WTC11 (cell line): ENCODE results near the gene ZNF660. TPM values are rescaled to one million over a fixed set of nuclear protein-coding genes. Genes with fewer than 3 reads are reported as not detected.
A peak's percentile ranks its signal among the peaks of the same experiment; 100 is the strongest.

Source experiments
- ATAC-seq: fragments of 200-7000 bp; cut with Tn5 transposase; 2 replicates; pipeline ENCODE4 v1.10.0; 2021; ENCODE audit warnings: mild to moderate bottlenecking, moderate library complexity
- Bru-seq: library from RNA; stranded (reverse); fragments of 400-500 nt; gene quantifications from one replicate; lab custom pipeline; 2021; lab: Mats Ljungman, UMichigan
- CTCF ChIA-PET: fragments of 300-600 bp; sonication (Branson Sonifier 250); formaldehyde crosslinking; loops from one replicate; lab custom pipeline; 2021; ENCODE audit warnings: antibody characterized with exemption; lab: Charles Lee
- POLR2A ChIA-PET: fragments of 350-600 bp; sonication (Branson Sonifier 250); formaldehyde crosslinking; loops from one replicate; lab custom pipeline; 2021; ENCODE audit warnings: antibody characterized with exemption; lab: Charles Lee
- DNase-seq: peaks from one replicate; pipeline ENCODE4 v3.0.0; 2021; ENCODE audit warnings: low spot score
- H3K27ac Mint-ChIP-seq: 2 replicates; pipeline ENCODE4 v1.8.0; 2021; ENCODE audit warnings: mixed read lengths
- H3K27me3 Mint-ChIP-seq: 2 replicates; pipeline ENCODE4 v1.8.0; 2021; ENCODE audit warnings: low read depth, mild to moderate bottlenecking, moderate library complexity, mixed read lengths
- H3K36me3 Mint-ChIP-seq: 2 replicates; pipeline ENCODE4 v1.8.0; 2021; ENCODE audit warnings: mixed read lengths
- H3K4me1 Mint-ChIP-seq: 2 replicates; pipeline ENCODE4 v1.8.0; 2022; ENCODE audit warnings: mixed read lengths
- H3K4me3 Mint-ChIP-seq: 2 replicates; pipeline ENCODE4 v1.8.0; 2021; ENCODE audit warnings: mild to moderate bottlenecking, moderate library complexity, mixed read lengths
- H3K9me3 Mint-ChIP-seq: 2 replicates; pipeline ENCODE4 v1.8.0; 2021; ENCODE audit warnings: mixed read lengths
- ATF2 ChIP-seq: sonication (generic); formaldehyde crosslinking; IDR thresholded peaks from 2 replicates; pipeline ENCODE4 v1.8.1; 2022; ENCODE audit warnings: low read depth, missing genetic modification reagents, borderline replicate concordance
- CBFB ChIP-seq: sonication (generic); formaldehyde crosslinking; IDR thresholded peaks from 2 replicates; pipeline ENCODE4 v1.8.1; 2022; ENCODE audit warnings: mild to moderate bottlenecking, low read depth, missing genetic modification reagents
- CREM ChIP-seq: sonication (generic); formaldehyde crosslinking; IDR thresholded peaks from 2 replicates; pipeline ENCODE4 v1.8.1; 2022; ENCODE audit warnings: mild to moderate bottlenecking, missing genetic modification reagents, moderate library complexity
- CTCF ChIP-seq: fragments of 200-600 bp; IDR thresholded peaks from 2 replicates; pipeline ENCODE4 v1.8.0; 2022; ENCODE audit warnings: antibody characterized with exemption
- ERG ChIP-seq: fragments of 250-450 bp; sonication (Bioruptor Pico); IDR thresholded peaks from 2 replicates; pipeline ENCODE4 v1.8.0; 2021; ENCODE audit warnings: mild to moderate bottlenecking
- FOXJ3 ChIP-seq: sonication (generic); formaldehyde crosslinking; IDR thresholded peaks from 2 replicates; pipeline ENCODE4 v1.9.0; 2021; ENCODE audit warnings: missing genetic modification reagents, mild to moderate bottlenecking, borderline replicate concordance
- FOXK1 ChIP-seq: sonication (generic); formaldehyde crosslinking; IDR thresholded peaks from 2 replicates; pipeline ENCODE4 v1.8.0; 2022; ENCODE audit warnings: mild to moderate bottlenecking, moderate library complexity, missing genetic modification reagents
- GABPB1 ChIP-seq: sonication (generic); formaldehyde crosslinking; IDR thresholded peaks from 2 replicates; pipeline ENCODE4 v1.8.1; 2023; ENCODE audit warnings: mild to moderate bottlenecking, missing genetic modification reagents
- HMGA2 ChIP-seq: fragments of 250-450 bp; sonication (Bioruptor Pico); IDR thresholded peaks from 2 replicates; pipeline ENCODE4 v1.4.0; 2021; ENCODE audit warnings: mild to moderate bottlenecking, moderate library complexity
- MXD4 ChIP-seq: fragments of 250-450 bp; sonication (Bioruptor Pico); IDR thresholded peaks from 2 replicates; pipeline ENCODE4 v1.8.0; 2021; ENCODE audit warnings: mild to moderate bottlenecking, moderate library complexity, borderline replicate concordance
- MYBL2 ChIP-seq: sonication (generic); formaldehyde crosslinking; IDR thresholded peaks from 2 replicates; pipeline ENCODE4 v1.8.1; 2023; ENCODE audit warnings: mild to moderate bottlenecking, moderate library complexity, missing genetic modification reagents
- NFYB ChIP-seq: sonication (generic); formaldehyde crosslinking; conservative IDR thresholded peaks from 2 replicates; pipeline ENCODE4 v1.8.0; 2022; ENCODE audit warnings: low read depth, missing genetic modification reagents
- NR3C1 ChIP-seq: sonication (generic); formaldehyde crosslinking; conservative IDR thresholded peaks from 2 replicates; pipeline ENCODE4 v1.8.1; 2023; ENCODE audit warnings: low read depth, mild to moderate bottlenecking, missing genetic modification reagents
- RORB ChIP-seq: fragments of 250-450 bp; sonication (Bioruptor Pico); IDR thresholded peaks from 2 replicates; pipeline ENCODE4 v1.9.0; 2021; ENCODE audit warnings: mild to moderate bottlenecking
- USF1 ChIP-seq: sonication (generic); formaldehyde crosslinking; IDR thresholded peaks from 2 replicates; pipeline ENCODE4 v1.8.0; 2022; ENCODE audit warnings: mild to moderate bottlenecking, missing genetic modification reagents
- ZBTB21 ChIP-seq: sonication (generic); formaldehyde crosslinking; IDR thresholded peaks from 2 replicates; pipeline ENCODE4 v1.8.1; 2023; ENCODE audit warnings: mild to moderate bottlenecking, missing genetic modification reagents, borderline replicate concordance
- ZNF423 ChIP-seq: fragments of 250-450 bp; sonication (Bioruptor Pico); IDR thresholded peaks from 2 replicates; pipeline ENCODE4 v2.1.2; 2022; ENCODE audit warnings: mild to moderate bottlenecking, moderate library complexity
- long read RNA-seq, 3 experiments: library from RNA in 1 of 3; library from capped mRNA in 1 of 3; library from polyadenylated mRNA in 1 of 3; unstranded in 2 of 3; stranded (forward) in 1 of 3; transcript quantifications; one replicate each; pipeline ENCODE4 v2.0.0, GENCODE V29; 2021
- total RNA-seq: library from RNA; stranded (reverse); gene quantifications from 3 replicates; pipeline ENCODE4 v1.2.3, GENCODE V29; 2021
- TF ChIP-seq, protein P1 (sequence below): sonication (generic); formaldehyde crosslinking; IDR thresholded peaks from 2 replicates; pipeline ENCODE4 v1.8.1; 2022; ENCODE audit warnings: low read depth, mild to moderate bottlenecking, moderate library complexity, missing genetic modification reagents, borderline replicate concordance
- TF ChIP-seq, protein P2 (sequence below): fragments of 250-450 bp; sonication (Bioruptor Pico); IDR thresholded peaks from 2 replicates; pipeline ENCODE4 v1.9.0; 2021; ENCODE audit warnings: mild to moderate bottlenecking, borderline replicate concordance
- TF ChIP-seq, protein P3 (sequence below): fragments of 250-450 bp; sonication (Bioruptor Pico); IDR thresholded peaks from 2 replicates; pipeline ENCODE4 v1.9.0; 2021; ENCODE audit warnings: mild to moderate bottlenecking

The ZNF660 gene
- total RNA-seq (7.8 to 11.0 TPM (median 9.0 TPM) in 3 replicates), Bru-seq, nascent RNA (percentile 89 among the genes with signal in this experiment)
- long read RNA-seq, experiment 1, full-length matches to known transcripts: 13 of 36 reads
- long read RNA-seq, experiment 1, partial matches to known transcripts: 13 of 36 reads
- long read RNA-seq, experiment 1, other reads (novel, unspliced or antisense): 10 of 36 reads
- long read RNA-seq, experiment 2, full-length matches to known transcripts: 1 of 5 reads
- long read RNA-seq, experiment 2, partial matches to known transcripts: 1 of 5 reads
- long read RNA-seq, experiment 2, other reads (novel, unspliced or antisense): 3 of 5 reads
- long read RNA-seq, experiment 3, full-length matches to known transcripts: 2 of 2 reads
- long read RNA-seq, experiment 3, partial matches to known transcripts: 0 of 2 reads
- long read RNA-seq, experiment 3, other reads (novel, unspliced or antisense): 0 of 2 reads

DNA sequence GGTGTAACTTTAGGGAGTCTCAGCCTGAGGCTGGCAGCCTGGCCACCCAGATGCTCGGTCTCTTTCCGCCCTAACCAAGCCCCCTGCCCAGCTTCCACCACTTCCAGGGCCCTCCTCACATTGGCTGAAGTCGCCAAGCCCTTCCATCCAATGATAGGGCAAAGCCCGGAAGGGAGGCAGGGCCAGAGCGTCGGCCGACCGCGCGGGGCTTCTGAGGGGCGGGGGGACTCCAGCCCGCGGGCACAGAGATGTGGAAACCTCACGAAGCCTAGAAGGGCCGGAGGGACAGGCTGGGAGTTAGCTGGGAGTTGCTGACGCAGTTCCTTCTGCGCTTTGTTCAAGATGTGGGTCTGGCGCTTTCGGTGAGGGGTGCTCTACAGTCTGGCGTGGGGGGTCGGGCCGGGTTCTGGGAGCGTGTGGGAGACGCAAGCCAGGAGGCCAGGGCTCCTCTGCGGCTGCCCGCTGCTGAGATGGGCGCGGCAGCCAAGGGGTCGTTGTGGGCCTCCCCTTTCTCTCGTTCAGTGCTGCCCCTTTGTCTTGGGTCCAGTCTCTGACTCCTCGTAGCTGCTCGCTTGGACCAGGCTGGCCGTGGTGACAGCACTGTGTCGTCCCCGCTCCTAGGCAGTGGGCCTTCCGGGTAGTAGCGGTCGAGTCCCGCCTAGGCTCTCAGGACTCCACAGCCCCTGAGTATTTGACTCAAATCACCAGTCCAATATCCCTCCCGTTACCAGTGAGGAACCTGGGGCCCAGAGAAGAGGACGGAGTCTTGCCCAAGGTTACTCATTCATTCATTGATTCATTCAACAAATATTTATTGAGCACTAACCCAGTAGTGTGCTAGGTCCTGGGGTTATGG is at the start of gene ZNF660:
ZNF660 (plus strand) TSS at position 319 of the 856 bp plus-strand sequence. CDS start 9,230 bp downstream, outside the sequence.
- Mint-ChIP-seq H3K9me3 (no peaks in the 10 kb centered on the region), H3K4me1 (peaks cover 22% of the 10 kb centered on the region), H3K4me3 (peak within 1 kb of the TSS; percentile 94), H3K27me3 (peaks cover 14% of the 10 kb centered on the region), H3K27ac (peak within 1 kb of the TSS; percentile 94), H3K36me3 (peaks cover 32% of the 10 kb centered on the region)
- CTCF ChIA-PET: no interaction called here
- DNase-seq (peak; percentile 87), ATAC-seq (peak; percentile 99)
- POLR2A ChIA-PET: interaction anchor here (0.7 to 1.6 kb wide), 5 partner anchors 21 to 177 kb away, joined by 3 to 6 read pairs (median 4); partner anchors contain the start of genes KIAA1143, KIF15, ZNF197 and ZNF35
- TF ChIP-seq CTCF (no peak), NR3C1 (CRISPR knock-in tag) (no peak), CREM (CRISPR knock-in tag) (peak; percentile 86; the same call in 1 of the 2 replicates), MXD4 (no peak), MYBL2 (CRISPR knock-in tag) (no peak), NFYB (CRISPR knock-in tag) (peak; percentile 49), RORB (CRISPR knock-in tag) (no peak), ZBTB21 (0 out of 2 replicates have a peak, but pooled peaks have one; percentile 11), USF1 (CRISPR knock-in tag) (no peak), ZNF423 (peak; percentile 16; the same call in 1 of the 2 replicates), ERG (CRISPR knock-in tag) (no peak), FOXJ3 (CRISPR knock-in tag) (no peak), ATF2 (no peak), HMGA2 (no peak), CBFB (CRISPR knock-in tag) (peak; percentile 68; the same call in 1 of the 2 replicates), GABPB1 (CRISPR knock-in tag) (no peak), FOXK1 (CRISPR knock-in tag) (no peak)
- TF ChIP-seq, protein P1, sequence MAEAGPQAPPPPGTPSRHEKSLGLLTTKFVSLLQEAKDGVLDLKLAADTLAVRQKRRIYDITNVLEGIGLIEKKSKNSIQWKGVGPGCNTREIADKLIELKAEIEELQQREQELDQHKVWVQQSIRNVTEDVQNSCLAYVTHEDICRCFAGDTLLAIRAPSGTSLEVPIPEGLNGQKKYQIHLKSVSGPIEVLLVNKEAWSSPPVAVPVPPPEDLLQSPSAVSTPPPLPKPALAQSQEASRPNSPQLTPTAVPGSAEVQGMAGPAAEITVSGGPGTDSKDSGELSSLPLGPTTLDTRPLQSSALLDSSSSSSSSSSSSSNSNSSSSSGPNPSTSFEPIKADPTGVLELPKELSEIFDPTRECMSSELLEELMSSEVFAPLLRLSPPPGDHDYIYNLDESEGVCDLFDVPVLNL: no peak
- TF ChIP-seq, protein P2, sequence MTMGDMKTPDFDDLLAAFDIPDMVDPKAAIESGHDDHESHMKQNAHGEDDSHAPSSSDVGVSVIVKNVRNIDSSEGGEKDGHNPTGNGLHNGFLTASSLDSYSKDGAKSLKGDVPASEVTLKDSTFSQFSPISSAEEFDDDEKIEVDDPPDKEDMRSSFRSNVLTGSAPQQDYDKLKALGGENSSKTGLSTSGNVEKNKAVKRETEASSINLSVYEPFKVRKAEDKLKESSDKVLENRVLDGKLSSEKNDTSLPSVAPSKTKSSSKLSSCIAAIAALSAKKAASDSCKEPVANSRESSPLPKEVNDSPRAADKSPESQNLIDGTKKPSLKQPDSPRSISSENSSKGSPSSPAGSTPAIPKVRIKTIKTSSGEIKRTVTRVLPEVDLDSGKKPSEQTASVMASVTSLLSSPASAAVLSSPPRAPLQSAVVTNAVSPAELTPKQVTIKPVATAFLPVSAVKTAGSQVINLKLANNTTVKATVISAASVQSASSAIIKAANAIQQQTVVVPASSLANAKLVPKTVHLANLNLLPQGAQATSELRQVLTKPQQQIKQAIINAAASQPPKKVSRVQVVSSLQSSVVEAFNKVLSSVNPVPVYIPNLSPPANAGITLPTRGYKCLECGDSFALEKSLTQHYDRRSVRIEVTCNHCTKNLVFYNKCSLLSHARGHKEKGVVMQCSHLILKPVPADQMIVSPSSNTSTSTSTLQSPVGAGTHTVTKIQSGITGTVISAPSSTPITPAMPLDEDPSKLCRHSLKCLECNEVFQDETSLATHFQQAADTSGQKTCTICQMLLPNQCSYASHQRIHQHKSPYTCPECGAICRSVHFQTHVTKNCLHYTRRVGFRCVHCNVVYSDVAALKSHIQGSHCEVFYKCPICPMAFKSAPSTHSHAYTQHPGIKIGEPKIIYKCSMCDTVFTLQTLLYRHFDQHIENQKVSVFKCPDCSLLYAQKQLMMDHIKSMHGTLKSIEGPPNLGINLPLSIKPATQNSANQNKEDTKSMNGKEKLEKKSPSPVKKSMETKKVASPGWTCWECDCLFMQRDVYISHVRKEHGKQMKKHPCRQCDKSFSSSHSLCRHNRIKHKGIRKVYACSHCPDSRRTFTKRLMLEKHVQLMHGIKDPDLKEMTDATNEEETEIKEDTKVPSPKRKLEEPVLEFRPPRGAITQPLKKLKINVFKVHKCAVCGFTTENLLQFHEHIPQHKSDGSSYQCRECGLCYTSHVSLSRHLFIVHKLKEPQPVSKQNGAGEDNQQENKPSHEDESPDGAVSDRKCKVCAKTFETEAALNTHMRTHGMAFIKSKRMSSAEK (CRISPR knock-in tag): no peak
- TF ChIP-seq, protein P3, sequence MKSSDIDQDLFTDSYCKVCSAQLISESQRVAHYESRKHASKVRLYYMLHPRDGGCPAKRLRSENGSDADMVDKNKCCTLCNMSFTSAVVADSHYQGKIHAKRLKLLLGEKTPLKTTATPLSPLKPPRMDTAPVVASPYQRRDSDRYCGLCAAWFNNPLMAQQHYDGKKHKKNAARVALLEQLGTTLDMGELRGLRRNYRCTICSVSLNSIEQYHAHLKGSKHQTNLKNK (CRISPR knock-in tag): no peak
